C4-2B (cell line): Measurements from ENCODE around the gene HTR4.

Experiments used
- CTCF ChIP-seq: fragments of 450-650 bp; conservative IDR thresholded peaks from 2 replicates; pipeline ENCODE4 v1.5.1; 2017; ENCODE audit warnings: mild to moderate bottlenecking
- ZFX ChIP-seq: fragments of 450-650 bp; IDR thresholded peaks from 2 replicates; pipeline ENCODE4 v1.6.1; 2017

DNA sequence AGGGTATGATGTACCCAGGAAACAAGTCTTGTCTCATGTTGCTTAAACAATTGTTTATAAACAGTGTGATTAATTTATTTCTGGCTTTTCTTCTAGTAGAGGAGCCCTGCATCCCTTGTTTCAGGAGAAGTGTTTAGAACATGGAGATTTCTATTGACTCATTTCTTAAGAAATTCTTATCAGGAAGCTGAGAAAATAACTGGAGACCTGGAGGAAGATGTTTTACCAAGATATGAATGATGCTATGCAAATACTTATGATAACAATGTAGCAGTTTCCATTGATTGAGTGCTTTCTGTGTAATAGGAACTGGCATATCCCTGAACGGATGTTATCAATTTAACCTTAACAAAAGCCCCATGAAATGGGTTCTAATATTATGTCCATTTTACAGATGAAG lies 162.0 kb downstream of the HTR4 start:
- TF ChIP-seq CTCF (no peak), ZFX (no peak)
